Vagina (tissue), 2 donors: ENCODE results near the gene PI4KA.
"Not testable (repeated sequence)": the region's sequence is repeated elsewhere in the genome, so short reads cannot be mapped to it uniquely, and the experiment has no call there.

Experiments used
- CTCF ChIP-seq, 3 experiments: fragments of 450-650 bp in 2 of 3; fragments of 200-600 bp in 1 of 3; sonication (generic) in 1 of 3; IDR thresholded peaks; one replicate each; pipeline ENCODE4 v1.5.1; 2017 to 2019; ENCODE audit warnings: antibody characterized with exemption in 3 of 3, mild to moderate bottlenecking in 2 of 3, moderate library complexity in 2 of 3
- POLR2AphosphoS5 ChIP-seq, 2 donors: sonication (generic); formaldehyde crosslinking; IDR thresholded peaks; one replicate each; pipeline ENCODE4 v1.9.0; 2017; ENCODE audit warnings: antibody characterized with exemption in 2 of 2, mild to moderate bottlenecking in 2 of 2, low read depth in 1 of 2; ENCODE audit not compliant: insufficient read depth in 1 of 2

GRCh38 chr22:20826373-20827152 lies 32.0 kb downstream of the PI4KA start:
- not testable (repeated sequence) for TF ChIP-seq CTCF (IDR thresholded peaks at IDR 0.05); POLR2AphosphoS5 (IDR thresholded peaks at IDR 0.05; ENCODE audit: insufficient read depth in 1 of 2, low read depth in 1 of 2)
